Neural progenitor cell (in vitro differentiated cells): Measurements from ENCODE around the gene SMC3.

Experiments
- CTCF ChIP-seq: fragments of 200-600 bp; sonication (generic); IDR thresholded peaks from 2 replicates; pipeline ENCODE4 v1.5.1; 2017; ENCODE audit warnings: antibody characterized with exemption, mild to moderate bottlenecking
- EZH2phosphoT487 ChIP-seq: fragments of 200-600 bp; sonication (generic); IDR thresholded peaks from 2 replicates; pipeline ENCODE4 v1.6.1; 2017; ENCODE audit warnings: antibody characterized with exemption

- no peak for TF ChIP-seq CTCF
- TF ChIP-seq EZH2phosphoT487, result peak; percentile 41
Measured at GRCh38 chr10:110642204-110643034, 74.9 kb downstream of the SMC3 start.
